Stimulated activated CD8-positive, alpha-beta memory T cell treated with anti-CD3 and anti-CD28 coated beads, Interleukin-4, amount 100 ng/mL, for 1 hour (primary cell): ENCODE measurements around the gene DUSP14.

ENCODE experiments used
- DNase-seq, 2 donors: peaks; one replicate each; pipeline ENCODE4 v3.0.0-alpha.2; 2020; ENCODE audit warnings: low read depth in 2 of 2, low spot score in 1 of 2

Gene DUSP14

DNA sequence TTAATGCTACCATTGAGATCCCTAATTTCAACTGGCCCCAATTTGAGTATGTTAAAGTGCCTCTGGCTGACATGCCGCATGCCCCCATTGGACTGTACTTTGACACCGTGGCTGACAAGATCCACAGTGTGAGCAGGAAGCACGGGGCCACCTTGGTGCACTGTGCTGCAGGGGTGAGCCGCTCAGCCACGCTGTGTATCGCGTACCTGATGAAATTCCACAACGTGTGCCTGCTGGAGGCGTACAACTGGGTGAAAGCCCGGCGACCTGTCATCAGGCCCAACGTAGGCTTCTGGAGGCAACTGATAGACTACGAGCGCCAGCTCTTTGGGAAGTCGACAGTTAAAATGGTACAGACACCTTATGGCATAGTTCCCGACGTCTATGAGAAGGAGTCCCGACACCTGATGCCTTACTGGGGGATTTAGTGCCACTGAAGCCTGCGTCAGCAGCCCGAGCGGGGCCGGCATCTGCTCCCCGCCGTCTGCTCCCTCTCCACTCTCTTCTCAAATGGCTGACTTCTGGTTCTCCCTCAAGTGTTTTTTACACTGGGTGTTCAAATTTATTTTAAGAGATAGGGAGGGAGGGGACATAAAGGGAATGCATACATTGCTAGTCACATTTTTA is 22.9 kb downstream of the DUSP14 start:
- DNase-seq: no peak

DNA sequence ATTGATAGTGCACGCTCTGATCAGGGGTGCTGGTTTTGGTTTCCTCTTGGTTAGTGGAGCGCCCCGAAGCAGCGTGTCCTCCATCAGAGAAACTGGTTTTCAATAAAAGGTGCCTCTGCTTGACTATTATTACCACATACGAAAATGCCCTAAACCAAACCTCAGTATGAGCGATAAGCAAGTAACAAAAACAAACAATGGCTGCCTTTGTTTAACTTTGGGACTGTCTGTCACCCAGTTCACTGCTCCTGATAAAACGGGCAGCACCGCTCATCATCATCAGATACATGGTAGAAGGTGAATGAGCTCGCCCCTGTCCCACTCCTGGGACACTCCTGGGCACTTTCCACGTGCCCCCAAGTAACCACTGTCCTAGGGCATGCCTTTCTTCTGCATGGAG is 24.0 kb downstream of the DUSP14 start:
- no peak for DNase-seq

DNA sequence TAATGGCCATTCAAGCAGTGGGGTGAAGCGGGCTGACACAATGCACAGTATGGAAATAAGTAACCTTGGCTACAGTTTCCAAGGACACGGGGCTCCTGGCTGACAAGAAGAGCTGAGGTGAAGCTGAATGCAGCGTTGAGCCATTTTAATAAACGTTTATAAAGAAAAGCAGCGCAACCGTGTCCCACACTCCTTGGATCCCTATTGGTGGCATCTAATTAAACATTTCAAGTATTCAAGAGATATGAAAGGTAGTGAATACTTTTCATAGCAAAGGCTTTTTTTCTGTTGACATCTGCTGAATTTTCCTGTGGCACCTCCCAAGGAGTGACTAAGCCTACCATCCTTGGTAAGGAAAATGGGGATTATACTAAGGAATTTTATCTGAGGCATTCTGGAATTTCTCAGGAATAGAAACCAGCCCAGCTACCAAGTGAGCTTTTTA is 26.5 kb downstream of the DUSP14 start:
- DNase-seq: no peak

DNA sequence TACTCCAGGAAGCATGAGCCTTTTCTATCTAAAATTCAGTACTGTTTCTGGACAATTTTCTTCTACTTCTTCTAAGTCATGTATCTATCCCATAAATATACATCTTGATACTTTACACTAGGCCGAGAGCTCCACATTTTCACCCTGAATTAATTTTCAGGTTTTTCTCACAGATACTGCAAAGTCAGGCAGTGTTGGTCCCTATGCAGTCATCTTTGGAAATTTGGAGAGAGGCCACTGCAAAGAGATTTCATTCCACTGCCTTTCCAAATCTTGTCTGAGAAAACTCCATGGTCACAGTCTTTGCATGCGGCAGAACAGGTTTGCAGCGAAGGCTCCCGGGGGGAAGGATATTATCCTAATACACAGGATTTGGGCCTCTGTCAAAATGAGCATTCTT is 28.2 kb downstream of the DUSP14 start:
- no peak for DNase-seq

DNA sequence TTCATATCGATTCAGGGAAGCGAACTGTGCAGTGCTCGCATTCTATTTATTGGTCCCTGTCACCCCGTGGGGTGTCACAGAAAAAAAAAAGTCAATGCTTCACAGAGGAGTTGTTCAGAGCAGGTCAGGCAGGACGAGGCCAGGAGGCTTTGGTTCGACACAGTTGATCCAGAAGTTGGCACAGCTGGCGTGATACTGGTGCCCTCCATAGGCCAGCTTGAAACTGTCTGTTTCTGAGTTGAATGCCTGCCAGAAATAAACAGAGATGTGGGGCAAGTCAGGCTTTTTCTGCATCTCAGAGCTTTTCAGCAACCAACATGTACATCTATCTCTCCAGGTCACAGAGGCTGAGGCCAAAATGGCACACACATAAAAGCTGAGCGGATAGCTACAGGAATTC is 29.1 kb downstream of the DUSP14 start:
- no peak for DNase-seq

DNA sequence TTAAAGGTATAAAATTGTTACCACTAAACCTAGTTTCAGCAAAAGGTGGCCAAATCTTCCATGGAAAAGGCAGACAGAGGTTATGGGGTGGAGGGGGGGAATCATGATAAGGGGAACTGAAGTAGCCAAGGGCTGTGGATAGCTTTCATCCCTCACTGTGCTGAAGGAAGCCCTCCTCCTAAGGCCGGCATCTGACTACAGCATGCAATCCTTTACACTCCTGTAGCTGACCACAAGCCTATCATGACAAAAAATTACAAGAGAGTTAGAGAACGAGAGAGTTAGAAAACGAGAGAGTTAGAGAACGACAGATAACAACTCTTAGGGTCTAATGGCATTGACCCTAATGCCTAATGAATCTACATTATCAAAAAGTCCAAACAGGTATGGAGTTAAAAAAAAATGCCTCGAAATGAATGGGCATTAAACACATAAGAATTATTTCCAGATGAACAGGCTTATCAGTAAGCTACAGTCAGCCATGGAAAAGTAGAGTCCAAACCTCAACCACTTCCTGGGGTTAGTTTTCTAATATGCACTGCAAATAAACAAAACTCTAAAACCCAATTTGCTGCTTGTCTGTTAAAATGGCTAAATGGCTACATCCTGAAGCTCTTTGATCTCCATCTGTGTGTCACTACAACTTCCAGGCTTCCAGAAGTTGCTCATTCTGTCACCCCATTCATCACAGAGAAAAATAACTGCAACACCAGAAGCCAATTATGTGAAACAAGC is 29.7 kb downstream of the DUSP14 start:
- DNase-seq: no peak

DNA sequence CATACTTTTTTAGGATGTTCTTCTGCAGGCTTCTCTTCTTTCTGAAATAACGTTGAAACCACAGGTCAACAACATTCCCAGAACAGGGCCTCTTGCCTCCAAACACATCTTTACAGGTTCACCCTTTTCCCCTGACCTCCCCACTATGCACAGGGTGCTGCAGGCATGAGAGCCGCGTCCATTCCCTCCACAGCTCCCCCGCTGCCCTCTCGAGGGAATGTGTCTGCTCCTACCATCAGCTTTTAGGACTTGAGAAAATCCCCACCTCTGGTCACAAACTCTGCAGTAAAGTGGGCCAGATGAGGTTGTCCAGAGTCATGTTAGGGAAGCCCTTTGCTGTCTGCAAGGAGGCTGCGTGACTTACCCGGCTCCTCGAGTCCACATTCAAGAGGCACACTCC is 30.5 kb downstream of the DUSP14 start:
- no peak for DNase-seq

DNA sequence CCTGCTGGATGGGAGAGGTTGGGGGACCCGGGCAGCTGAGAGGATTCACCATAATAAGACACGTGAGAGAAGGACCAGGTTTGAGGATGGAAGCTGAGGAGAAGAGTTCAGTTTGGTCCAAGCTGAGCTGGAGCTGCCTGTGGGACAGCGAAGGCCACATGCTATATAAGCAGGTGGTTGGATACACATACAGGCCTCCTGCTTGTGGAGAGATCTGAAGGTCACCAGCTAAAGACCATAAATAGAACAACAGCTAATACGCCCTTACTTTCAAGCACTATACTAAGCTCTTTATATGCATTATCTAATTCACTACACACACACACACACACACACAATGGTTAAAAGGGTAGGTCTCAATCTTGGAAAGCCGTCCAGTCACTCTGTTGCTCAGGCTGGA is 32.1 kb downstream of the DUSP14 start:
- no peak for DNase-seq

DNA sequence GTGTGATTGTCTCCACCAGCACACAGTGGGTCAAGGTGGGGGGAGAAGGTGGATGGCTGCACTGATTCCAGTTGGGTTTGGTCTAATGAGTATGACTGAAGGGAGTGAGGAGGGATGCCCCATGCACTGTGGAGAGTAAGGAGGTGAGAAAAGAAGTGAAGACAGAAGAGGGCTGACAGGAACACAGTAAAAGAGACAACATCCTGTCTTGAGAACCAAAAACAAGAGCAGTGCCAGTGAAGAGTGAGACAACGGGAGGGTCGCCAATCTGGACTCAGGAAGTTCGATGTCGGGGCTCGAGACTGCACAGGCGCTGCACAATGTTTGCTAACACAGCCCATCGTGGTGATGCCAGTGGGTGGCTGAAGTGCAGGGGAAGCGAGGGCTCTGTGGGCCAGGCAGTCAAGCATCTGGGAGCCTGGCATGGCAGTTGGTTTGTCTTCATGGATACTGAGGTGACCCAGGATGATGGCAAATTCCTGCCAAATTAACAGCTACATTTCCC is 34.1 kb downstream of the DUSP14 start:
- no peak for DNase-seq

DNA sequence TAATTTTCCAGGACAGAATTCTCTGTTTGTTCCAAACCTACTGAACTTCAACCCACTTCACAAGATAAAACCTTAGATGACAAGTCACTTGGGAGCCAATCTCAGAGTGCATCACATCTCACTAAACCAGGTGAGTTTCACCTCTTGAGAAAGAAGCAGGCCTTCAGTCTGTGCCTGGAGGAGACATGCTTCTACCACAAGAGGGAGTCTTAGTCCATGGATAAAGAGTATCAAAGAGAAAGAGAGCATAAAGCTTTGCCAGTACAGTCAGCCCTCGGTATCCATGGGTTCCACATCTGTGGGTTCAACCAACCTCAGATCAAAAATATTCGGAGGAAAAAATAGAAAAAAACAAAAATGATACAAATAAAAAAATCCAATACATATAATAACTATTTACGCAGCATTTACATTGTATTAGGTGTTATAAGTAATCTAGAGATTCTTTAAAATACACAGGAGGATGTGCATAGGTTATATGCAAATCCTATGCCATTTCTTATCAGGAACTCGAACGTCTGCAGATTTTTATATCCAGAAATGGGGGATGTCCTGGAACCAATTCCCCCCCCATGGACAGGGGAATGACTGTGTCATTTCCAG is 37.7 kb downstream of the DUSP14 start:
- no peak for DNase-seq

DNA sequence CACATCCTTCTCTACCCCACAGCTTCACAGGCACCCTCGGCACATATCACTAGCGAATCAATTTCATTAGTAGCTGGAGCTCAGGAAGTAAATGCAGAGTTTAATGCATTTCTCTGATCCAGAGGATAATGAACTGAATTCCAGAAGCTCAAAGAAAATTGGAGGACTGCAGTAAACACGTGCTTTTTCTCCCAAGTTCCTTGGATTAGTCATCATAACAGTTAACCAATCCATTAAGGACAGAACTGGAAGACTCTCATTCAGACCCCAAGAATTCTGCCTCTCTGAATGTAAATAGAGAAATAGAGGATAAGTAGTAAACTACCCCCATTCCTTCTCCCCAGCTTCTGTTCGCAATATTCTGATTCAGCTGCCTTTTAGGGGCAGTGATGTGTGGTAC is 40.7 kb downstream of the DUSP14 start:
- no peak for DNase-seq

DNA sequence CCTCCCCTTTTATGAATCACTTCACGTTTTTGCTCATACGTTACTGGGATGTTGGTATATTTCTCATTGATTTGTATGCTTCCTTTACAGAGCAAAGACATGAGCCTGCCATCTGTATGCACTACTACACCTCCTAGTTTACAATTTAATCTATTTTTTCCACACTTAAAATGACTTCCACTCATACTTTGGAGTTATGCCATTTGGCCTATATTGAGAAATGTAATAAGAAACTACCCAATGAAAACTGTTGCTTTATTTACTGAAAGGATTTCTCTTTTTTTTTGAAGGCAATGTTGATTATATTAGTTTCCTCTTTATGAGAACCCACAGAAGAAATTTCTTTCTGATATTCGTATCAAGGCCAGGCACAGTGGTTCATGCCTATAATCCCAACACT is 43.1 kb downstream of the DUSP14 start:
- no peak for DNase-seq

DNA sequence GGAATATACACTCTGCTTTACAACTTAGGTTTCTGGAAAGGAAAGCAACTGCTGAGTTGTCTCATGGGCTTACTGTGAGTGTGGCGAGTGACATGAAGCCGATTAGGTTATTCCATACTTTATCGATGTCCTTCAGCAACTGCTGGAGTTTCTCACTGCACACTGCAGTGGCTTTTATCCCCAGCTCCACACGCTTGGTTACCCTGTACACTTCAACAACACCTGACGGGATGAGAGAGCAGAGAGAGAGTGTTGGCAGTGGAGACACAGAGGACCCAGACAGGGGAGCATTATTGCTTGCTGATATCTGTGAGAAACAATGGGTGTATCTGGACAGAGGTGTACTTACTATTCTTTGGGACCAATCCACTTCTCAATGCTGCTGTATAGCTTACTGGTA is 46.2 kb downstream of the DUSP14 start:
- no peak for DNase-seq

DNA sequence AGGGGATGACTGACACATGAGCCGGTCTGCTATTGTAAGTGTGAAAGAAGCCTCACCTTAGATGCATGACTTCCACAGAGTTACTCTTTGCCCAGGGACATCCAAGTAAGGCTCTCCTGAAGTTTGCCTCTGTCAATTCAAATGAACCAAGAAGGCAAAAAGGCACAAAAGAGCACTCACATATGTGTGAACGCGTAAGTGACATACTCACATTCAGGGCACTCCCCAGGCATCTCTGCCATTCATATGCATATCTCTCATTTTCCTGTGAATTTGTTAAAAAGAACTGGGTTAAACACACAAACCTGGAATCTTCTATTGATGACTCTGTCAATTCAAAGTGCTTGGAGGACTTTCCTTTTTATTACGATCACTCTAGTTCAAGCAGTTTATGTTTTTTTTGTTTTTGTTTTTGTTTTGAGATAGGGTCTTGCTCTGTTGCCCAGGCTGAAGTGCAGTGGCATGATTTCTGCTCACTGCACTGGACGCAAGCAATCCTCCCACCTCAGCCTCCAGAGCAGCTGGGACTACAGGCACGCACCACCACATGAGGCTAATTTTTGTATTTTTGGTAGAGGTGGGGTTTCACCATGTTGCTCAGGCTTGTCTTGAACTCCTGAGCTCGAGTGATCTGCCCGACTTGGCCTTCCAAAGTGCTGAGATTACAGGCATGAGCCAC is 49.4 kb downstream of the DUSP14 start:
- DNase-seq: no peak

DNA sequence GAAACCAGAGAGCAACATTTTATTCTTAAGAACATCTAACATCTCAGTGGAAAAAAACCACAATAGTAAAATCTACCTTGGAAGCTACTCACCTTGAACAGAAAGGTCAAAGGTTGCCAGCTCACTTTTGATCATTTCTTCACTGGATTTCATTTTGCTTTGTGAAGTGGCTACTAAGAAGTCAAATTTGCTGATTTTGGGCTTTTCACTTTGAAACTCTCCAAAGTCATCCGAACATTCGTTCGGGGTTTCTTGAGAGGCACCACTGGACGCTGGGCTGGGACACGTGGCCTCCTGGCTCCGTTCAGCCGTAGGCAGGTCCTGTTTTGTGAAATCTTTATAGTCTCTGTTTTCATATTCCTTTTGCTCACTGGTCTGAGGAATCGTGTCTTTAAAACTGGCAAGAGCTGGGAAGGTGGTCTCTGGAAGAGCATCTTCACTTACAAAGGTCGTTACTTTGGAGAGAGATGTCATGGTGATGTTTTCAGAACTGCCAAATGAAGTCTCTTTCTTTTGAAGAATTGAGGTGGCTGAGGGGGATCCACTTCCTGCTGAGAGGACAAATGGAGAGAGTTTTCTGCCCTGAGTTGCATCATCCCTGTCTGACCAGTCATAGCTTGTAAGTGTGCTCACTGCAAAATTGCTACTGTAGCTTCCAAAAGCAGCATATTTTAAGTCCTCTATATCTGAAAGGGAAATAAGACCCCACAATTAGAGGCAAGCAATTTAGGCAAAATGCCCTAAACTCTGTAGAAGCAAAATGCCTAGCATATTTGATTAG is 52.4 kb downstream of the DUSP14 start:
- DNase-seq: no peak

DNA sequence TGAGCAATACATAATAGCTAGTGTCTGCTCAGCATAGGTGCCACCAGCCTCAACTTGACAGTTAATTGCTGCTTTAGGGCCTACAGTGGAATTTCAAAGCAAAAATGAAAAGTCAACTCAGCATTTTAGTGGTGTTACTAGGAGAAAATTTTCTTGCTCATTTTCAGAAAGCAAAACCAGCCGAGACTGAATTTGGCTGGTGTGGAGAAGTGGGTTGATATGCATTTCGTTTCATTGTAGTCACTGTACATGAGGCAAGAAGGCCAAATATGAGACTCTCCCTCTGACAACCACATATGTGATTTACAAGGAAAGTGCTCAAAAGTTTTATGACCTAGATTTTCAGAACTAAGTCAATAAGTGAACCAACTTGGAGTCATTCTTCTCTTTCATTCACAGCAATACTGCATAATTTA is 54.0 kb downstream of the DUSP14 start:
- DNase-seq: no peak

DNA sequence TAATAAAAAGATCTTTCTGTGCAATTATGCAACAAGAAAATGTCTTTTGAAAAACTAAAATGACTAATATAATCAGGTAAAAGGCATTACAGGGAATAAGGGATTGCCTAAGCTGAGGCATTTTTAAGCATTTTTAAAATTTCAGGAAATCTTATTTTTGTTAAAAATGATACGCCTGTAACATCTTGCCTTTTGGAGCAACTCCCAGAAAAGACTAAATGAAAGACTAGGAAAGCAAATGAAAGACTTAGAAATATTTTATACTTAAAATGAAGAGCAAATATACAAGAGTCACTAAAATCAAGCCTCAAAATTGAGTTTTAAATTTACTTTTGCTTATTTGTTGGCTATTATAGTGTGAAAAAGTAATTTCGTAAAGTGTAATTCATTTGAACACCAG is 55.8 kb downstream of the DUSP14 start:
- no peak for DNase-seq

DNA sequence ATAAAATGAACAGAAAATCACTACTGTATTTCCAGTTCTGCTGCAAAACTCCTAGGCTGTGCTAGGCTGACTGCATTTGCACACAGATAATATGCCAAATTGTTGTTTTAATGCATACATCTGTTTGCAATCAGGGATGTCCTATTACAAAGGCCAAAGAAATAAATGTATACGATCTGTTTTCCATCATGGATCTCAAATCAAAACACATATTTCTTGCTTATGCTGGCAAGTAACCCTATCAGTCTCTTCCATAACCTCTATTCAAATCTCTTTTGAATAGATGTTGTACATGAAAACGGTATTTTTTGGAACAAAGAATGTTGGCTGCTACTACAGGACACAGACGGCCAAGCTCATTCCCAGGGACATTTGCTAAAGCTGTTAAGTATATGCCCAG is 56.6 kb downstream of the DUSP14 start:
- DNase-seq: no peak

DNA sequence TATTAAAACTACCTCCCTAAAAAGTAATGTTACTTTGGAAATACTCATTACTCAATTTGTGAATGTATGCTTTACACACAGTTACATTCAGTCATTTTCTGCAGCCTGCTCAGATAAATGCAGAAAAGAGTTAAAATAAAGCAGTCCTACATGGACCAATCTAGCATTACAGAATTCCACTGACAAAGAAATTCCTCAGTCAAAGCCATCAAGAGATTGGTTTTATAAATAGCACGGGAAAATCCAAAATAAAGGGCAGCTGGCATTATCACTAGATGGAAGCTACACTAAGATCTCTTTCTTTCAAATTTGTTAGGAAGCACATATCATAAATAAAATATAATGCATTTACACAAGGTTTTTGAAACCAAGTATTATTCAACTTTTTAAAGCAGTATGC is 58.3 kb downstream of the DUSP14 start:
- no peak for DNase-seq

DNA sequence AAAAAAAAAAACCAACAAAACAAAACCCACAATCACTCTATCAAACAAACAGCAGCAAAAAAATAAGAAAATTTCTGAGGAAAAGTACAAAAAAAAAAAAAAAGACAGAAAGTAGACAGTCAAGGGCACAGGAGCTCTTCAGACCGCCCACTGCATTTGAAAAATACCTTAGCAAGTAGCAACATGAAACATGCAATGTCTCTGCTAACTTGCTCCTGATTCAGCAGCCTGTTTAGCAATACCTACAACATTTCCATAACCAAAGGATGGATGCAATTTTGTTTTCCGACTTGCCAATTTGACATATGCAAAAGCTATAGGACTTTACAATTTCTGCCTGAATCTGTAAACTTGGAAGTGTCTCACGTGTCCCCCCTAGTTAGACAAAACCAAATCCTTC is 62.1 kb downstream of the DUSP14 start:
- no peak for DNase-seq

DNA sequence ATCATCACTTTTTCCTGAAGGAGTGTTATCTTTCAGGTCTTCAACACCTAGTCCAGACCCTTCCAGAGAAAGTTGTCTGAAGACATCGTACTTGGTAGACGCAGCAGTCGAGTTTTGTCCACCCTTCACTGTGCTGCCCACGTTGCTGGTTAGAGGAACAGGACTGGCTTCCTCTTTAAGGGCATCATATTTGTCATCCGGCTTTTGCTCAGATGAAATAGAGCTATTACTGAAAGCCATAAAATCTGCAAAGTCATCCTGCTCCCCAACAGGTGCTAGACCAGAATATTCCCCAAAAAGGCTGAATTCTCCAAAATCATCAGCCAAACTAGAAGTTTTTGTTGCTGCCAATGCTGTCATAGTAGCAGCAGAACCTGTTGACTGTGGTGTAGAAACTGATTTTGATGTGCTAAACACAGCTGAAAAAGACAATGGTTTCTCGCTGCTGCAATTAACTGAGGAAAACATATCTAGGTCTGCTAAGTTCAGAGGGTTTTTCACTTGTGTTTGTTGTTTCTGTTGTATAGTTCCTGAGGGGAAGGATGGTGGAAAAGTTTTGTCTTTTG is 63.8 kb downstream of the DUSP14 start:
- no peak for DNase-seq
